Astrocyte of the cerebellum (primary cell): ENCODE results near the gene ITPR2.
"Not testable (repeated sequence)": the region's sequence is repeated elsewhere in the genome, so short reads cannot be mapped to it uniquely, and the experiment has no call there.

Experiments used
- DNase-seq: peaks from one replicate; pipeline ENCODE4 v3.0.0-alpha.2; 2011; ENCODE audit warnings: low read depth
- H3K4me3 ChIP-seq: 2 replicates; pipeline ENCODE4 v1.5.1; 2011; ENCODE audit warnings: mild to moderate bottlenecking, low read depth, low read length, moderate library complexity
- in situ Hi-C: cut with HindIII; loops from 2 replicates; pipeline ENCODE4 v1.10.0; 2017; ENCODE audit warnings: low sequenced_read_pairs
- TF ChIP-seq, protein P1 (sequence below): IDR thresholded peaks from 2 replicates; pipeline ENCODE4 v1.5.1; 2012; ENCODE audit warnings: low read length, low read depth, moderate library complexity, mild to moderate bottlenecking; ENCODE audit errors: missing control alignments

The ITPR2 gene

GRCh38 chr12:26651036-26651435 lies 182.0 kb downstream of the ITPR2 start:
- in situ Hi-C loops = no loop called here
- no peak overlapping the region for H3K4me3 ChIP-seq

DNA sequence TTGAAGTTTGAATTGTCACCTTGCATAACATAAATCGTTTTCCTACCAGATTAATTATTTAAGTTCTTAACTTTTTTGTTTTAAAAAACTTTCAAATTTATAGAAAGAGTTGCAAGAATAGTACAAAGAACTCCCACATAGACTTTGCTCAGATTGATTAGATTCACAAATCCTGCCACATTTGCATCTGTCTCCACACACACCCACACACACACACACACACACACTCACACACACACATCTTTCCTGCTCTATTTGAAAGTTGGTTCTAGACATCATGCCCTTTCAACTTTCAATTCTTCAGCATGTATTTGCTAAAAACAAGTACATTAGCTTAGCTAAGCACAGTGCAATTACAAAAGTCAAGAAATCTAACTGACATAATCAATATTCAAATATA lies 184.0 kb downstream of the ITPR2 start:
- TF ChIP-seq, protein P1, sequence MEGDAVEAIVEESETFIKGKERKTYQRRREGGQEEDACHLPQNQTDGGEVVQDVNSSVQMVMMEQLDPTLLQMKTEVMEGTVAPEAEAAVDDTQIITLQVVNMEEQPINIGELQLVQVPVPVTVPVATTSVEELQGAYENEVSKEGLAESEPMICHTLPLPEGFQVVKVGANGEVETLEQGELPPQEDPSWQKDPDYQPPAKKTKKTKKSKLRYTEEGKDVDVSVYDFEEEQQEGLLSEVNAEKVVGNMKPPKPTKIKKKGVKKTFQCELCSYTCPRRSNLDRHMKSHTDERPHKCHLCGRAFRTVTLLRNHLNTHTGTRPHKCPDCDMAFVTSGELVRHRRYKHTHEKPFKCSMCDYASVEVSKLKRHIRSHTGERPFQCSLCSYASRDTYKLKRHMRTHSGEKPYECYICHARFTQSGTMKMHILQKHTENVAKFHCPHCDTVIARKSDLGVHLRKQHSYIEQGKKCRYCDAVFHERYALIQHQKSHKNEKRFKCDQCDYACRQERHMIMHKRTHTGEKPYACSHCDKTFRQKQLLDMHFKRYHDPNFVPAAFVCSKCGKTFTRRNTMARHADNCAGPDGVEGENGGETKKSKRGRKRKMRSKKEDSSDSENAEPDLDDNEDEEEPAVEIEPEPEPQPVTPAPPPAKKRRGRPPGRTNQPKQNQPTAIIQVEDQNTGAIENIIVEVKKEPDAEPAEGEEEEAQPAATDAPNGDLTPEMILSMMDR = no peak
- in situ Hi-C loops = loop anchor here (25.0 kb wide), 1 partner anchor 537 kb away; no protein-coding TSS in a partner anchor
- no peak overlapping the region for H3K4me3 ChIP-seq
- DNase-seq = no peak

More at GRCh38 chr12:26651036-26651435, 182.0 kb downstream of the ITPR2 start:
- TF ChIP-seq, protein P1 = no peak
- no peak for DNase-seq

DNA sequence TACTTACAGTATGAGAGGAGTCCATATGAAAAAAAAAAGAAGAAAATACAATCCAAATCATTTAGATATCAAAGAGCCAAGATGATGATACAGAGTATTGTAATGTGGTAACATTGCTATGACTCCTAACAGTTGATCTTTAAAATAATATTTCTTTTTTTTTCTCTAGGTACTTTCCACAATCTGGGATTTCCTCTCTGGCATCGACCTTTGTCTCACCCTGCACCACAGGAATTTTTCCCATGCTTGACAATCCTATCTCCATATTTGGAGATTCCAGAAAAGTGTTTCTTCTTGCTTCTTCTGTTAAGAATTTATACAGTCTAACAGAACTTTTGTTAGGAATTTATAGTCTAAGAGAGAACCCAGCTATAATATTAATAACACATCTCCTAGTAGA lies 184.4 kb downstream of the ITPR2 start:
- peak; percentile 79 for DNase-seq
- in situ Hi-C loops = loop anchor here (25.0 kb wide), 1 partner anchor 536 kb away; no protein-coding TSS in a partner anchor
- H3K4me3 ChIP-seq = no peak overlapping the region
- TF ChIP-seq, protein P1 = no peak

- in situ Hi-C loops = loop anchor here (25.0 kb wide), 1 partner anchor 536 kb away; no protein-coding TSS in a partner anchor
- no peak overlapping the region for H3K4me3 ChIP-seq
- TF ChIP-seq, protein P1 = no peak
- no peak for DNase-seq
These were observed 184.9 kb downstream of the ITPR2 start for GRCh38 chr12:26648066-26648465.

DNA sequence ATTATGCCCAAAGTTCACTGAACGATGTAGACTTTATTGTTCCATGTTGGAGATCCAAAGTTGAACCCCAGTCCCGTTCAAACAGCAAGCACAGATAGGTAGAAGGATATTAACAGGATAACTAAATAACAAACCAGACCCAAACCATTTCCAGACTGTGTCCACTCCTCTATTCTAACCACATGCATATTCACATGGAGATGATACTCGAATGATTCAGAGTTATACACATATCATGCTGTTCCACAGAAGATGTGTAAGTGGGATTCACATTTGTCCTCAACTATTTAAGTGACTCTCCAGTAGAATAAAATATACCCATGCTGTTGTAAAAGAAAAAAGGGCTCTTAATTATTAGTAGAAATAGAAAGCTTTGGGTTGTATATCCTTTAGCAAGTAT lies 185.9 kb downstream of the ITPR2 start:
- no peak overlapping the region for H3K4me3 ChIP-seq
- TF ChIP-seq, protein P1 = no peak
- DNase-seq = no peak
- in situ Hi-C loops = loop anchor here (25.0 kb wide), 1 partner anchor 535 kb away; no protein-coding TSS in a partner anchor

DNA sequence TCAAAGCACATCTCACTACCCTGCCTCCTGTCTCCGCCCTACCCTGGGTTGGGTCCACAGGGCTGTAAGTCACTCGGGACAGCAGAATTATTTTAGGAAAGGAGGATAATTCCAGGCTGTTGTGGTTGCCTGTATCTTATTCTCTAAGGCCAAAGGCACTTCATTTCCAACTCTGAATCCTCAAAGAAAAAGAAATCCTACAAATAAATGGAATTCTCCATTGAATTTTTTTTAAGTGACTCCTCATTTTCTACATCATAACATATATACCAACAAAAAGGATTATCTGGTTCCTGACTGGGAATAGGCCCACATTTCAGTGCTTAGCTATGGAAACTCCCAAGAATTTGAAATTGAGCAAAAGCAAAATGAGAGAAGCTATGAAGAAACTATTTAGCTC lies 186.4 kb downstream of the ITPR2 start:
- in situ Hi-C loops = loop anchor here (25.0 kb wide), 1 partner anchor 534 kb away; no protein-coding TSS in a partner anchor
- no peak for DNase-seq
- TF ChIP-seq, protein P1 = no peak
- no peak overlapping the region for H3K4me3 ChIP-seq

DNA sequence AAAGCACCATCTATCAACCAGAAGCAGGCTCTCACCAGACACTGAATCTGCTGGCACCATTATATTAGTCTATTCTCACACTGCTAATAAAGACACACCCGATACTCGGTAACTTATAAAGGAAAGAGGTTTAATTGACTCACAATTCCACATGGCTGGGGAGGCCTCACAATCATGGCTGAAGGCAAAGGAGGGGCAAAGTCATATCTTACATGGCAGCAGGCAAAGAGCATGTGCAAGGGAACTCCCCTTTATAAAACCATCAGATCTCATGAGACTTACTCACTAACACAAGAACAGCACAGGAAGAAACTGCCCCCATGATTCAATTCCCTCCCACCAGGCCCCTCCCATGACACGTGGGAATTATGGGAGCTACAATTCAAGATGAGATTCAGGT lies 188.6 kb downstream of the ITPR2 start:
- in situ Hi-C loops = loop anchor here (25.0 kb wide), 1 partner anchor 532 kb away; no protein-coding TSS in a partner anchor
- DNase-seq = not testable (repeated sequence)

More for the DNA sequence above, 188.6 kb downstream of the ITPR2 start:
- H3K4me3 ChIP-seq = not testable (repeated sequence)
